Measurements from ENCODE around the gene JAKMIP1.

The JAKMIP1 gene

GRCh38 chr4:5982156-5982973, 218.0 kb downstream of the JAKMIP1 start:
- H3K9me3 Mint-ChIP-seq, result peaks cover 19% of the 10 kb centered on the region
- no peak overlapping the region for H3K4me3 Mint-ChIP-seq
- DNase-seq, result no peak
- no peak for ATAC-seq
- H3K4me1 Mint-ChIP-seq, result no peaks in the 10 kb centered on the region
- no peaks in the 10 kb centered on the region for H3K36me3 Mint-ChIP-seq (ENCODE audit: low read depth)
- peaks cover 17% of the 10 kb centered on the region for H3K27me3 Mint-ChIP-seq
- no peak overlapping the region for H3K27ac Mint-ChIP-seq

- peaks cover 19% of the 10 kb centered on the region for H3K27me3 Mint-ChIP-seq
- ATAC-seq (no peak), DNase-seq (no peak)
- no peak overlapping the region for H3K27ac Mint-ChIP-seq
- no peaks in the 10 kb centered on the region for H3K36me3 Mint-ChIP-seq (ENCODE audit: low read depth)
- H3K9me3 Mint-ChIP-seq, result peaks cover 19% of the 10 kb centered on the region
- H3K4me3 Mint-ChIP-seq, result no peak overlapping the region
- no peaks in the 10 kb centered on the region for H3K4me1 Mint-ChIP-seq
Observed at GRCh38 chr4:5980436-5981155, 219.8 kb downstream of the JAKMIP1 start.

- Mint-ChIP-seq H3K36me3 (ENCODE audit: low read depth) (no peaks in the 10 kb centered on the region), H3K27ac (no peak overlapping the region), H3K9me3 (peaks cover 18% of the 10 kb centered on the region), H3K4me3 (no peak overlapping the region), H3K27me3 (peaks cover 19% of the 10 kb centered on the region), H3K4me1 (no peaks in the 10 kb centered on the region)
- ATAC-seq, result no peak
- DNase-seq, result peak; percentile 4
Observed at GRCh38 chr4:5979981-5980380, 220.4 kb downstream of the JAKMIP1 start.

DNA sequence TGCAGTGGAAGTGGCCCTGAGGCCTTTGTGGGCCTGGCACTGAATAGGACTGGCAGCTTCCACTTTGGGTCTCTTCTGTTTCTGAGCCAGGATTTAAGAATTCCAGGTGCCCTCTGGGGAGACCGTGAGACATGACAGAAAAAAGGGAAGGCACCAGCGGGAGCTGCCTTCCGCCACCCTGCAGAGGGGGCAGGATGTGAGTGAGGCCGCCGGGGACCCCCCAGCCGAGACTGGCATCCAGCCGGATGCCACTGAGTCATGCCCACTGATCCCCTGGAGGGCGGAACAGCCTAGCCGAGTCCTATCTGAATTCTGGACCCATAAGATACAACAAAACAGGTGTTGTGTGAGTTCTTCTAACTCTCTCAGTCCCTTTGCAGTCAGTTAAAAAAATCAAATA, 223.4 kb downstream of the JAKMIP1 start:
- no peak for DNase-seq
- Mint-ChIP-seq H3K36me3 (ENCODE audit: low read depth) (no peaks in the 10 kb centered on the region), H3K9me3 (no peaks in the 10 kb centered on the region), H3K4me3 (no peak overlapping the region), H3K27ac (no peak overlapping the region), H3K4me1 (no peaks in the 10 kb centered on the region), H3K27me3 (peaks cover 8% of the 10 kb centered on the region)
- no peak for ATAC-seq

DNA sequence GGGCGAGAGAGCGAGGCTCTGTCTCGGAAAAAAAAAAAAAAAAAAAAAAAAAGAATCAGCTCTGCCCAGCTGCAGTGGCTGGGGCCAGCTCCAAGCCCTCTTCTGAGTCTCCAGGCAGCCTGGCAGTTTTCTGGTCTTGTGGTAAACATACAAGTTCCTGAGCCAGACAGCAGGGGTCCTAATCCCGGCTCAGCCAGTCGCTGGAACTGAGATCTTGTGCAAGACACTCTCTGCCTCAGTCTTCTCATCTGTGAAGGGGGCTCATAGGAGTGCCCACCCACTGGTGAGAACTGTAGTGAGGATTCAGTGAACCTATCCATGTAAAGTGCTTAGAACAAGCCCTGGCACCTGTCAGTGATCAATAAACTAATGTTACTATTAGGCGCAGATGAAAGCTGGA, 223.9 kb downstream of the JAKMIP1 start:
- Mint-ChIP-seq H3K36me3 (ENCODE audit: low read depth) (no peaks in the 10 kb centered on the region), H3K4me1 (no peaks in the 10 kb centered on the region), H3K27ac (no peak overlapping the region), H3K27me3 (peaks cover 8% of the 10 kb centered on the region), H3K9me3 (no peaks in the 10 kb centered on the region), H3K4me3 (no peak overlapping the region)
- ATAC-seq (no peak), DNase-seq (no peak)
